Transverse colon (tissue), 3 donors: Measurements from ENCODE around the gene ZNRD2.

ENCODE experiments used
- CTCF ChIP-seq, 5 experiments: fragments of 200-600 bp in 3 of 5; fragments of 450-650 bp in 2 of 5; sonication (generic) in 3 of 5; IDR thresholded peaks; 1 replicate in 2 of 5; 2 replicates in 3 of 5; pipeline ENCODE4 v1.5.1; 2016 to 2017; ENCODE audit warnings: antibody characterized with exemption in 5 of 5, inconsistent platforms in 3 of 5, mild to moderate bottlenecking in 2 of 5, moderate library complexity in 1 of 5
- EP300 ChIP-seq: sonication (generic); formaldehyde crosslinking; IDR thresholded peaks from one replicate; pipeline ENCODE4 v1.6.1; 2017; ENCODE audit warnings: antibody characterized with exemption, low read depth
- POLR2A ChIP-seq: fragments of 450-650 bp; IDR thresholded peaks from one replicate; pipeline ENCODE4 v1.6.1; 2016; ENCODE audit warnings: antibody characterized with exemption, mild to moderate bottlenecking, moderate library complexity

GRCh38 chr11:65615229-65615949, 45.1 kb downstream of the ZNRD2 start, which contains the start of gene PCNX3:
- TF ChIP-seq CTCF (IDR thresholded peaks at IDR 0.05) = no peak
- no peak for TF ChIP-seq EP300
- peak; percentile 68 for TF ChIP-seq POLR2A
